ENCODE measurements around the gene RCC1.
"Not testable (repeated sequence)": the region's sequence is repeated elsewhere in the genome, so short reads cannot be mapped to it uniquely, and the experiment has no call there.

RCC1 gene

GRCh38 chr1:28560886-28561285 lies 55.0 kb downstream of the RCC1 start:
- TF ChIP-seq CTCF (conservative IDR thresholded peaks at IDR 0.05; ENCODE audit: low read depth) = no peak
- POLR2A ChIA-PET (ENCODE audit: low non-redundant PET) = no interaction called here
- no peak for DNase-seq (ENCODE audit: low spot score)
- CTCF ChIA-PET = interaction anchor here (0.7 kb wide), 2 partner anchors 8 to 67 kb away, joined by 3 to 5 read pairs; partner anchors contain the start of gene TRNAU1AP
- H3K27ac ChIP-seq = no peak overlapping the region

GRCh38 chr1:28564310-28564709 lies 58.5 kb downstream of the RCC1 start:
- no peak overlapping the region for H3K27ac ChIP-seq
- TF ChIP-seq CTCF (conservative IDR thresholded peaks at IDR 0.05; ENCODE audit: low read depth) = no peak
- no peak for DNase-seq (ENCODE audit: low spot score)
- CTCF ChIA-PET = interaction anchor here (0.7 kb wide), 1 partner anchor 18 kb away, joined by 4 read pairs; no protein-coding TSS in a partner anchor
- POLR2A ChIA-PET (ENCODE audit: low non-redundant PET) = no interaction called here

- no peak for DNase-seq (ENCODE audit: low spot score)
- ChIA-PET POLR2A (ENCODE audit: low non-redundant PET) (no interaction called here), CTCF (no interaction called here)
- H3K27ac ChIP-seq = no peak overlapping the region
- no peak for TF ChIP-seq CTCF (conservative IDR thresholded peaks at IDR 0.05; ENCODE audit: low read depth)
Measured at GRCh38 chr1:28565040-28565439, 59.2 kb downstream of the RCC1 start.

GRCh38 chr1:28565726-28566125 lies 59.9 kb downstream of the RCC1 start:
- CTCF ChIA-PET = no interaction called here
- no peak for DNase-seq (ENCODE audit: low spot score)
- no peak overlapping the region for H3K27ac ChIP-seq
- POLR2A ChIA-PET (ENCODE audit: low non-redundant PET) = no interaction called here
- TF ChIP-seq CTCF (conservative IDR thresholded peaks at IDR 0.05; ENCODE audit: low read depth) = no peak

- ChIA-PET CTCF (interaction anchor here (0.7 kb wide), 1 partner anchor 1126 kb away, joined by 3 read pairs; no protein-coding TSS in a partner anchor), POLR2A (ENCODE audit: low non-redundant PET) (no interaction called here)
- no peak for TF ChIP-seq CTCF (conservative IDR thresholded peaks at IDR 0.05; ENCODE audit: low read depth)
- DNase-seq (ENCODE audit: low spot score) = no peak
- no peak overlapping the region for H3K27ac ChIP-seq
Measured at GRCh38 chr1:28566931-28567330, 61.1 kb downstream of the RCC1 start.

GRCh38 chr1:28571911-28572310 lies 66.1 kb downstream of the RCC1 start:
- POLR2A ChIA-PET (ENCODE audit: low non-redundant PET) = no interaction called here
- CTCF ChIA-PET = no interaction called here
- no peak for DNase-seq (ENCODE audit: low spot score)
- no peak for TF ChIP-seq CTCF (conservative IDR thresholded peaks at IDR 0.05; ENCODE audit: low read depth)
- H3K27ac ChIP-seq = peak overlapping the region; percentile 90

GRCh38 chr1:28572891-28573290 lies 67.0 kb downstream of the RCC1 start:
- ChIA-PET CTCF (interaction anchor here (0.6 to 0.7 kb wide), 3 partner anchors 55 to 1575 kb away, joined by 4 to 5 read pairs (median 4); no protein-coding TSS in a partner anchor), POLR2A (ENCODE audit: low non-redundant PET) (interaction anchor here (0.7 to 1.2 kb wide), 3 partner anchors 8 to 54 kb away, joined by 4 to 9 read pairs (median 7); no protein-coding TSS in a partner anchor)
- not testable (repeated sequence) for DNase-seq (ENCODE audit: low spot score)
- H3K27ac ChIP-seq = peak overlapping the region; percentile 90
